Measurements from ENCODE around the gene COA8. TPM values are rescaled to one million over a fixed set of nuclear protein-coding genes. Genes with fewer than 3 reads are reported as not detected.

Gene COA8
- total and polyA plus RNA-seq, 9 of the 15 experiments (the other 6 are each of a cell fraction or from before 2014, with no cell fraction given), result 5.0 to 35.3 (median 25.7) TPM

GRCh38 chr14:103547455-103547940, 15.3 kb upstream of the COA8 start:
- Histone ChIP-seq H3K9ac (ENCODE audit: insufficient read depth in 1 of 2, low read depth in 2 of 2, low read length in 2 of 2) (no peak overlapping the region), H3K79me2 (ENCODE audit: control insufficient read depth, insufficient read depth, low read length) (no peaks in the 10 kb centered on the region), H4K20me1 (replicated peaks; ENCODE audit: control insufficient read depth, insufficient read depth, low read length) (peaks cover 7% of the 10 kb centered on the region), H3K27me3 (ENCODE audit: control insufficient read depth in 2 of 2, insufficient read depth in 2 of 2, low read length in 2 of 2) (no peaks in the 10 kb centered on the region), H2AFZ (ENCODE audit: low read depth, low read length) (no peak overlapping the region), H3K4me1 (replicated peaks in 1 of 2; ENCODE audit: control insufficient read depth in 2 of 2, insufficient read depth in 2 of 2, low read length in 2 of 2) (peaks cover 0 to 81% of the 10 kb centered on the region in 2 experiments; a peak in 2 of 5 replicates), H3K9me1 (ENCODE audit: control insufficient read depth, insufficient read depth, low read length) (no peaks in the 10 kb centered on the region), H3K4me2 (ENCODE audit: insufficient read depth, low read length) (no peak overlapping the region), H3K27ac (ENCODE audit: extremely low read depth, low read depth, low read length) (no peak overlapping the region), H3K36me3 (ENCODE audit: control insufficient read depth, insufficient read depth, low read length) (no peaks in the 10 kb centered on the region), H3K9me3 (replicated peaks; ENCODE audit: control insufficient read depth, insufficient read depth, low read depth, low read length) (no peaks in the 10 kb centered on the region), H3K4me3 (no peak overlapping the region)
- DNase-seq (ENCODE audit: extremely low read depth in 1 of 4, low spot score in 3 of 4), result no peak
- POLR2A ChIA-PET, result interaction anchor here (0.5 to 1.3 kb wide), 3 partner anchors 10 to 25 kb away, joined by 3 to 4 read pairs (median 3); partner anchors contain the start of gene BAG5
- ATAC-seq, result no peak
- intact Hi-C loops (cut with micrococcal nuclease), result loop anchor here (5.0 to 10.0 kb wide), 2 partner anchors 45 to 473 kb away; no protein-coding TSS in a partner anchor
- CTCF ChIA-PET (ENCODE audit: low intra/inter-chr PET ratio), result interaction anchor here (0.8 to 2.4 kb wide), 3 partner anchors 16 to 47 kb away, joined by 3 to 19 read pairs (median 7); no protein-coding TSS in a partner anchor
- no TSS peak for BruUV-seq (replicated peaks)
- FAIRE-seq, result no peak
- in situ Hi-C loops (cut with MboI), result no loop called here
- 33% methylated on average over 5 of the region's 11 CpGs for whole genome bisulfite sequencing (ENCODE audit: insufficient coverage, low coverage, missing lambda C conversion rate)
- no peak for TF ChIP-seq ARID2 (IDR thresholded peaks at IDR 0.05)
- TF ChIP-seq UBTF (IDR thresholded peaks at IDR 0.05; ENCODE audit: borderline replicate concordance in 1 of 2, low read depth in 2 of 2, low read length in 2 of 2), result no peak
- TF ChIP-seq CREB5 (CRISPR knock-in tag; IDR thresholded peaks at IDR 0.05), result no peak
- TF ChIP-seq ELK3 (CRISPR knock-in tag; IDR thresholded peaks at IDR 0.05), result no peak
- no peak for TF ChIP-seq HSF4 (CRISPR knock-in tag; IDR thresholded peaks at IDR 0.05; ENCODE audit: borderline replicate concordance)
- no peak for TF ChIP-seq SFPQ (IDR thresholded peaks at IDR 0.05; ENCODE audit: low read depth, low read length)
- no peak for TF ChIP-seq CHD2 (IDR thresholded peaks at IDR 0.05; ENCODE audit: low read depth, low read length)
- TF ChIP-seq DIDO1 (tag; IDR thresholded peaks at IDR 0.05; ENCODE audit: low read depth), result no peak
- TF ChIP-seq SOX6 (IDR thresholded peaks at IDR 0.05), result no peak
- TF ChIP-seq MAFK (IDR thresholded peaks at IDR 0.05; ENCODE audit: low read length), result no peak
- no peak for TF ChIP-seq E2F8 (IDR thresholded peaks at IDR 0.05; ENCODE audit: low read depth, partially characterized antibody)
- TF ChIP-seq POU5F1 (IDR thresholded peaks at IDR 0.05; ENCODE audit: borderline replicate concordance, low read depth, low read length, partially characterized antibody), result no peak
